Keratinocyte (primary cell): ENCODE results near the gene ATP6V0A1.

Source experiments
- CTCF ChIP-seq, 3 experiments: IDR thresholded peaks in 1 of 3; conservative IDR thresholded peaks in 1 of 3; optimal IDR thresholded peaks in 1 of 3; 2 replicates in 2 of 3; 3 replicates in 1 of 3; pipeline versions ENCODE3 to v1.5.1; 2011; ENCODE audit warnings: low read length in 3 of 3, mild to moderate bottlenecking in 3 of 3, moderate library complexity in 2 of 3, control low read depth in 1 of 3, inconsistent platforms in 1 of 3; ENCODE audit not compliant: insufficient read depth in 2 of 3; ENCODE audit errors: extremely low read depth in 1 of 3
- EZH2 ChIP-seq: IDR thresholded peaks from one replicate; pipeline ENCODE4 v1.6.1; 2012; ENCODE audit warnings: inconsistent platforms, mild to moderate bottlenecking, low read length, moderate library complexity

DNA sequence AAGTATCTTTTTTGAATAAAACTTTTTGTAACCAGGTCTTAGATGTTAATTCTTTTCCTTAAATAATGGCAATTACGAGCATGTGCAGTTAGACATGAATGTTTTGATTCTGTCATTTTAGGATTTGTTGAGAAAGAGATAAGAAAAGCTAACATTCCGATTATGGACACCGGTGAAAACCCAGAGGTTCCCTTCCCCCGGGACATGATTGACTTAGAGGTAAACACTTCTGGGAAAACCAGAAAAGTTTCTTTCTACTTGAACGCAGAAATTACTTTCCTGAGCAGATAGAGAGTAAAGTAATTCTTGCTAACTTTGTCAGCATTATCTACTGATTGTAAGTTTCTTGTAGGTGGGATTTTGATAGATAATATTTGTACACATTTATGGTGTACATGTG is 9.2 kb downstream of the ATP6V0A1 start:
- TF ChIP-seq CTCF (optimal IDR thresholded peaks at IDR 0.05 in 1 of 3, IDR thresholded peaks at IDR 0.05 in 1 of 3, conservative IDR thresholded peaks at IDR 0.05 in 1 of 3; ENCODE audit: extremely low read depth in 1 of 3, insufficient read depth in 2 of 3, low read length in 3 of 3) (no peak), EZH2 (no peak)
